Measurements from ENCODE around the gene LRRC40.

DNA sequence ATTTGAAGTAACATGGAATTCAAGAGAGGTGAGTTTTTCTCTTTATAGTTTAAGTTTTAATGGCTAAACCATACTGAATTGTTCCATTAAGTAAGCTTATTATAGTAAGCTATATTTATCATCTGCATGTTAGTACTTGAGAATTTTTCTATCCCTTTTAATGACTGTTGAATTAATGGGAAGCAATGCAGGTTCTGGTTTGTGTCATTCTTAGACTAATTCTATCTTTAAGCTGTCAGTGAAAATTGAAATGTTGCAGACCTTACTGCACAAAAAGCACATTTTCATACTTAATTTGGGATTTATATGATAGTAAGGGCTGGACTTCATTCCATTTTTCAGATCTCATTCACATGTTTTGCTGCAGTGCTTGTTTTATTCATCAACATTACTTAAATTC, 41.7 kb upstream of the LRRC40 start:
- TF ChIP-seq, protein P1, sequence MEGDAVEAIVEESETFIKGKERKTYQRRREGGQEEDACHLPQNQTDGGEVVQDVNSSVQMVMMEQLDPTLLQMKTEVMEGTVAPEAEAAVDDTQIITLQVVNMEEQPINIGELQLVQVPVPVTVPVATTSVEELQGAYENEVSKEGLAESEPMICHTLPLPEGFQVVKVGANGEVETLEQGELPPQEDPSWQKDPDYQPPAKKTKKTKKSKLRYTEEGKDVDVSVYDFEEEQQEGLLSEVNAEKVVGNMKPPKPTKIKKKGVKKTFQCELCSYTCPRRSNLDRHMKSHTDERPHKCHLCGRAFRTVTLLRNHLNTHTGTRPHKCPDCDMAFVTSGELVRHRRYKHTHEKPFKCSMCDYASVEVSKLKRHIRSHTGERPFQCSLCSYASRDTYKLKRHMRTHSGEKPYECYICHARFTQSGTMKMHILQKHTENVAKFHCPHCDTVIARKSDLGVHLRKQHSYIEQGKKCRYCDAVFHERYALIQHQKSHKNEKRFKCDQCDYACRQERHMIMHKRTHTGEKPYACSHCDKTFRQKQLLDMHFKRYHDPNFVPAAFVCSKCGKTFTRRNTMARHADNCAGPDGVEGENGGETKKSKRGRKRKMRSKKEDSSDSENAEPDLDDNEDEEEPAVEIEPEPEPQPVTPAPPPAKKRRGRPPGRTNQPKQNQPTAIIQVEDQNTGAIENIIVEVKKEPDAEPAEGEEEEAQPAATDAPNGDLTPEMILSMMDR (IDR thresholded peaks at IDR 0.05): no peak
- TF ChIP-seq POLR2A (IDR thresholded peaks at IDR 0.05): no peak

Data from ovary (tissue), 3 donors.